Nephron (organoid): ENCODE measurements around the gene CYP4F11.
"Not testable (repeated sequence)": the region's sequence is repeated elsewhere in the genome, so short reads cannot be mapped to it uniquely, and the experiment has no call there.

ENCODE experiments used
- H3K27ac Mint-ChIP-seq, 3 experiments: 2 replicates each; pipeline ENCODE4 v1.8.0; 2020; ENCODE audit warnings: mixed read lengths in 3 of 3, mild to moderate bottlenecking in 2 of 3, moderate library complexity in 1 of 3
- H3K27me3 Mint-ChIP-seq: 2 replicates; pipeline ENCODE4 v1.8.0; 2021; ENCODE audit warnings: low read depth, mild to moderate bottlenecking, moderate library complexity, mixed read lengths
- H3K36me3 Mint-ChIP-seq: 2 replicates; pipeline ENCODE4 v1.8.0; 2020; ENCODE audit warnings: low read depth, mixed read lengths
- H3K4me1 Mint-ChIP-seq: 2 replicates; pipeline ENCODE4 v1.8.0; 2020; ENCODE audit warnings: mixed read lengths
- H3K4me3 Mint-ChIP-seq, 3 experiments: 2 replicates each; pipeline ENCODE4 v1.8.0; 2020; ENCODE audit warnings: mild to moderate bottlenecking in 3 of 3, mixed read lengths in 3 of 3, moderate library complexity in 2 of 3
- H3K9me3 Mint-ChIP-seq: 2 replicates; pipeline ENCODE4 v1.8.0; 2020; ENCODE audit warnings: mixed read lengths
- CTCF ChIP-seq, 3 experiments: fragments of 200-600 bp; sonication (generic); IDR thresholded peaks; one replicate each; pipeline ENCODE4 v1.5.0; 2021; ENCODE audit warnings: antibody characterized with exemption in 3 of 3; ENCODE audit not compliant: unreplicated experiment in 3 of 3

Gene CYP4F11

GRCh38 chr19:15874821-15875474, 59.4 kb downstream of the CYP4F11 start:
- Mint-ChIP-seq H3K4me3 (no peak overlapping the region), H3K27me3 (no peaks in the 10 kb centered on the region), H3K36me3 (no peaks in the 10 kb centered on the region), H3K4me1 (no peaks in the 10 kb centered on the region), H3K27ac (no peak overlapping the region), H3K9me3 (peaks cover 38% of the 10 kb centered on the region)
- TF ChIP-seq CTCF (IDR thresholded peaks at IDR 0.05; ENCODE audit: unreplicated experiment in 3 of 3): no peak

GRCh38 chr19:15873771-15874170, 60.6 kb downstream of the CYP4F11 start:
- H3K4me1 Mint-ChIP-seq, H3K36me3 Mint-ChIP-seq, H3K27ac Mint-ChIP-seq, H3K4me3 Mint-ChIP-seq, H3K27me3 Mint-ChIP-seq: not testable (repeated sequence)
- H3K9me3 Mint-ChIP-seq: peaks cover 42% of the 10 kb centered on the region

GRCh38 chr19:15871570-15871969, 62.8 kb downstream of the CYP4F11 start:
- Mint-ChIP-seq H3K27me3 (no peaks in the 10 kb centered on the region), H3K9me3 (peaks cover 43% of the 10 kb centered on the region), H3K4me1 (no peaks in the 10 kb centered on the region), H3K4me3 (no peak overlapping the region), H3K27ac (no peak overlapping the region), H3K36me3 (no peaks in the 10 kb centered on the region)
- no peak for TF ChIP-seq CTCF (IDR thresholded peaks at IDR 0.05; ENCODE audit: unreplicated experiment in 3 of 3)

GRCh38 chr19:15869873-15870272, 64.5 kb downstream of the CYP4F11 start:
- Mint-ChIP-seq H3K36me3 (no peaks in the 10 kb centered on the region), H3K27ac (no peak overlapping the region), H3K4me3 (no peak overlapping the region), H3K4me1 (no peaks in the 10 kb centered on the region), H3K9me3 (peaks cover 45% of the 10 kb centered on the region), H3K27me3 (no peaks in the 10 kb centered on the region)
- TF ChIP-seq CTCF (IDR thresholded peaks at IDR 0.05; ENCODE audit: unreplicated experiment in 3 of 3): no peak

- no peak overlapping the region for H3K4me3 Mint-ChIP-seq
- H3K27me3 Mint-ChIP-seq: no peaks in the 10 kb centered on the region
- no peaks in the 10 kb centered on the region for H3K4me1 Mint-ChIP-seq
- peaks cover 43% of the 10 kb centered on the region for H3K9me3 Mint-ChIP-seq
- TF ChIP-seq CTCF (IDR thresholded peaks at IDR 0.05; ENCODE audit: unreplicated experiment in 3 of 3): no peak
- no peaks in the 10 kb centered on the region for H3K36me3 Mint-ChIP-seq
- H3K27ac Mint-ChIP-seq: no peak overlapping the region
Measured at GRCh38 chr19:15869109-15869555, 65.2 kb downstream of the CYP4F11 start.

- Mint-ChIP-seq H3K9me3 (peaks cover 38% of the 10 kb centered on the region), H3K27ac (no peak overlapping the region), H3K36me3 (no peaks in the 10 kb centered on the region), H3K4me1 (no peaks in the 10 kb centered on the region), H3K4me3 (no peak overlapping the region), H3K27me3 (no peaks in the 10 kb centered on the region)
- TF ChIP-seq CTCF (IDR thresholded peaks at IDR 0.05; ENCODE audit: unreplicated experiment in 3 of 3): no peak
Measured at GRCh38 chr19:15866636-15867035, 67.7 kb downstream of the CYP4F11 start.
